ENCODE data around the gene MAST4. TPM values are rescaled to one million over a fixed set of nuclear protein-coding genes. Genes with fewer than 3 reads are reported as not detected.

MAST4 gene
- total and polyA plus RNA-seq, 2 of the 8 experiments (the other 6 are each of a cell fraction or from before 2014, with no cell fraction given), result 1.5 to 2.6 TPM

DNA sequence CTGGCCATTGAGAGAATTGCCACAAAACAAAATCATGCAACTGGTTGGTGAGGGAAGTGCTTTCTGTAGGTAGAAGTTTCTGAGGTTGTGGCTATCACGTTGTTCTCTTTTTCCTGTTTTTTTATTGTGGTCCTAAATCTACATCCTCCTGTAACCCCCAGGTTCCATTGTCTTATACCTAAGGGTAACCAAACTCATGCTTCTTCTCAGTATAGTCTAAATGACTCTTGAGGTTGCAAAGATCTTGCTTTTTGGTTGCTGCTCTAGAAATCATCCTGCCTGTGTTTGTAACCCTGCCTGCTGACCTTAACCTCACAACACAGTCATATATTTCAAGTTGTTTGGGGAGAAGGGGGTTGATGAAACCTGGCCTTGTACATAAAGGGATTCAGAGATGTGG lies 327.3 kb downstream of the MAST4 start:
- Histone ChIP-seq H3K4me3 (ENCODE audit: extremely low read depth in 1 of 4, insufficient read depth in 2 of 4, low read depth in 3 of 4, low read length in 4 of 4) (no peak overlapping the region), H3K27me3 (replicated peaks in 1 of 4; ENCODE audit: control insufficient read depth in 3 of 4, extremely low read depth in 1 of 4, insufficient read depth in 3 of 4, low read length in 3 of 4) (no peaks in the 10 kb centered on the region), H2AFZ (ENCODE audit: low read length) (no peak overlapping the region), H4K20me1 (replicated peaks in 1 of 2; ENCODE audit: control insufficient read depth in 1 of 2, insufficient read depth in 2 of 2, low read length in 2 of 2) (no peaks in the 10 kb centered on the region), H3K23ac (ENCODE audit: insufficient read length) (no peak overlapping the region), H3K23me2 (ENCODE audit: low read depth, low read length) (no peaks in the 10 kb centered on the region; the same call in 1 of the 2 replicates), H2AK5ac (ENCODE audit: low read depth, low read length) (no peak overlapping the region), H3K9me3 (ENCODE audit: insufficient read depth in 2 of 2, low read depth in 1 of 2, low read length in 1 of 2) (no peaks in the 10 kb centered on the region), H2BK12ac (ENCODE audit: low read depth, low read length) (no peak overlapping the region), H4K91ac (replicated peaks; ENCODE audit: insufficient read length, low read length) (no peak overlapping the region), H3K36me3 (ENCODE audit: control insufficient read depth in 2 of 4, insufficient read depth in 4 of 4, low read length in 3 of 4) (no peaks in the 10 kb centered on the region), H3K79me1 (ENCODE audit: low read depth, low read length) (no peaks in the 10 kb centered on the region), H3K4me2 (ENCODE audit: insufficient read depth in 1 of 2, low read depth in 2 of 2, low read length in 2 of 2) (no peak overlapping the region), H2BK15ac (ENCODE audit: low read length) (no peak overlapping the region), H3K4me1 (replicated peaks in 1 of 4; ENCODE audit: control insufficient read depth in 3 of 4, insufficient read depth in 4 of 4, low read length in 3 of 4) (no peaks in the 10 kb centered on the region), H3K56ac (replicated peaks; ENCODE audit: insufficient read length, low read depth, low read length) (no peak overlapping the region), H3K9ac (replicated peaks in 1 of 4; ENCODE audit: extremely low read depth in 1 of 4, low read depth in 3 of 4, low read length in 3 of 4) (no peak overlapping the region), H2BK120ac (replicated peaks; ENCODE audit: low read depth, low read length) (no peak overlapping the region), H2BK20ac (ENCODE audit: low read length) (no peak overlapping the region), H4K8ac (ENCODE audit: extremely low read depth, insufficient read depth, low read length) (no peak overlapping the region), H3K4ac (replicated peaks; ENCODE audit: insufficient read length, low read depth, low read length) (no peak overlapping the region), H2BK5ac (ENCODE audit: low read depth, low read length) (no peak overlapping the region), H3K18ac (ENCODE audit: extremely low read depth, low read length) (no peak overlapping the region), H4K5ac (ENCODE audit: insufficient read length, low read depth, low read length) (no peak overlapping the region), H3K14ac (ENCODE audit: insufficient read length) (no peak overlapping the region), H3K79me2 (ENCODE audit: control insufficient read depth in 1 of 2, insufficient read depth in 2 of 2, low read length in 2 of 2) (no peaks in the 10 kb centered on the region), H3K27ac (ENCODE audit: low read depth, low read length) (no peak overlapping the region)
- CTCF ChIA-PET (ENCODE audit: partially characterized antibody), result no interaction called here
- DNase-seq (ENCODE audit: low read depth in 1 of 2, low spot score in 2 of 2) (no peak), FAIRE-seq (no peak)
- WGBS, 2 experiments (ENCODE audit: extremely low coverage in 1 of 2, insufficient coverage in 1 of 2, insufficient read length in 1 of 2, insufficient replicate concordance in 2 of 2, low coverage in 1 of 2, low lambda C conversion rate in 2 of 2, missing lambda C conversion rate in 1 of 2), result 78% methylated on average over 1 of the region's 1 CpG; no CpG with 5 or more reads in 1 of the 2 experiments
- POLR2A ChIA-PET (ENCODE audit: partially characterized antibody), result no interaction called here
- no peak for TF ChIP-seq SUZ12 (IDR thresholded peaks at IDR 0.05; ENCODE audit: low read length)
- TF ChIP-seq SIX5 (IDR thresholded peaks at IDR 0.05; ENCODE audit: low read depth, low read length), result no peak
- TF ChIP-seq HDAC2 (IDR thresholded peaks at IDR 0.05; ENCODE audit: borderline replicate concordance in 1 of 2, low read depth in 2 of 2, low read length in 2 of 2), result no peak
- no peak for TF ChIP-seq POLR2AphosphoS5 (IDR thresholded peaks at IDR 0.05; ENCODE audit: low read depth, low read length)
- no peak for TF ChIP-seq RBBP5 (IDR thresholded peaks at IDR 0.05; ENCODE audit: borderline replicate concordance, low read depth, low read length)
- TF ChIP-seq BRCA1 (IDR thresholded peaks at IDR 0.05; ENCODE audit: low read depth, low read length), result no peak
- no peak for TF ChIP-seq NANOG (IDR thresholded peaks at IDR 0.05; ENCODE audit: insufficient read depth, low read depth, low read length, poor library complexity, severe bottlenecking)
- TF ChIP-seq CBX5 (IDR thresholded peaks at IDR 0.05; ENCODE audit: low read depth, low read length), result no peak
- no peak for TF ChIP-seq CEBPB (IDR thresholded peaks at IDR 0.05; ENCODE audit: low read depth, low read length)
- TF ChIP-seq, protein P1, sequence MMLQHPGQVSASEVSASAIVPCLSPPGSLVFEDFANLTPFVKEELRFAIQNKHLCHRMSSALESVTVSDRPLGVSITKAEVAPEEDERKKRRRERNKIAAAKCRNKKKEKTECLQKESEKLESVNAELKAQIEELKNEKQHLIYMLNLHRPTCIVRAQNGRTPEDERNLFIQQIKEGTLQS (IDR thresholded peaks at IDR 0.05; ENCODE audit: insufficient read depth, low read depth, low read length), result no peak
- no peak for TF ChIP-seq CREB1 (IDR thresholded peaks at IDR 0.05)
- no peak for TF ChIP-seq EZH2 (IDR thresholded peaks at IDR 0.05; ENCODE audit: low read depth, low read length, severe bottlenecking)

Measured in H1 (cell line).